SW480 (cell line): Measurements from ENCODE around the gene ACOXL.
"Not testable (repeated sequence)": the region's sequence is repeated elsewhere in the genome, so short reads cannot be mapped to it uniquely, and the experiment has no call there.

Experiments used
- DNase-seq: peaks from one replicate; pipeline ENCODE4 v3.0.0-alpha.2; 2016; ENCODE audit warnings: low spot score

Gene ACOXL

GRCh38 chr2:111066062-111066593 is 333.8 kb downstream of the ACOXL start:
- no peak for DNase-seq

- no peak for DNase-seq
These were observed 336.2 kb downstream of the ACOXL start for GRCh38 chr2:111068435-111069058.

GRCh38 chr2:111069722-111070121 is 337.3 kb downstream of the ACOXL start:
- no peak for DNase-seq

GRCh38 chr2:111071600-111072171 is 339.3 kb downstream of the ACOXL start:
- peak; percentile 78 for DNase-seq

GRCh38 chr2:111072220-111072871 is 340.0 kb downstream of the ACOXL start:
- DNase-seq, result no peak

GRCh38 chr2:111082659-111083058 is 350.3 kb downstream of the ACOXL start:
- not testable (repeated sequence) for DNase-seq

- no peak for DNase-seq
These were observed 359.4 kb downstream of the ACOXL start for GRCh38 chr2:111091811-111092211.

- DNase-seq, result no peak
These were observed 362.3 kb downstream of the ACOXL start for GRCh38 chr2:111094691-111095090.

- no peak for DNase-seq
These were observed 363.1 kb downstream of the ACOXL start for GRCh38 chr2:111095434-111095833.

GRCh38 chr2:111099402-111099801 is 367.0 kb downstream of the ACOXL start:
- no peak for DNase-seq

GRCh38 chr2:111100087-111100764 is 367.9 kb downstream of the ACOXL start:
- no peak for DNase-seq

GRCh38 chr2:111100765-111101162 is 368.4 kb downstream of the ACOXL start:
- DNase-seq, result peak; percentile 60

- no peak for DNase-seq
These were observed 369.2 kb downstream of the ACOXL start for GRCh38 chr2:111101592-111101991.

GRCh38 chr2:111102216-111102615 is 369.8 kb downstream of the ACOXL start:
- DNase-seq, result no peak

GRCh38 chr2:111105926-111106325 is 373.6 kb downstream of the ACOXL start:
- no peak for DNase-seq

GRCh38 chr2:111106706-111107105 is 374.3 kb downstream of the ACOXL start:
- no peak for DNase-seq

GRCh38 chr2:111108745-111109271 is 376.4 kb downstream of the ACOXL start:
- DNase-seq, result no peak

GRCh38 chr2:111111101-111111755 is 378.9 kb downstream of the ACOXL start:
- DNase-seq, result no peak

- no peak for DNase-seq
These were observed 381.5 kb downstream of the ACOXL start for GRCh38 chr2:111113838-111114237.

- DNase-seq, result no peak
These were observed 383.8 kb downstream of the ACOXL start for GRCh38 chr2:111116011-111116746.
